Gastroesophageal sphincter (tissue), 4 donors: Measurements from ENCODE around the gene IL21. TPM values are rescaled to one million over a fixed set of nuclear protein-coding genes. Genes with fewer than 3 reads are reported as not detected.
A peak's percentile ranks its signal among the peaks of the same experiment; 100 is the strongest.

Experiments
- ATAC-seq: fragments of 150-250 bp; one replicate; pipeline ENCODE4 v1.9.1; 2016; ENCODE audit warnings: mild to moderate bottlenecking, moderate library complexity
- H3K27ac ChIP-seq, 4 donors: fragments of 200-600 bp; sonication (generic) in 3 of 4; 1 replicate in 3 of 4; 2 replicates in 1 of 4; pipeline ENCODE4 v1.5.1; 2016 to 2019
- H3K27me3 ChIP-seq: fragments of 200-600 bp; sonication (generic); one replicate; pipeline ENCODE4 v1.5.1; 2019
- H3K36me3 ChIP-seq, 2 donors: fragments of 200-600 bp; sonication (generic); one replicate each; pipeline ENCODE4 v1.5.1; 2019; ENCODE audit warnings: control low read depth in 1 of 2
- H3K4me1 ChIP-seq, 3 donors: fragments of 200-600 bp; sonication (generic); 1 replicate in 2 of 3; 2 replicates in 1 of 3; pipeline ENCODE4 v1.5.1; 2016 to 2019; ENCODE audit warnings: control low read depth in 2 of 3
- H3K4me3 ChIP-seq, 2 donors: fragments of 200-600 bp; sonication (generic); one replicate each; pipeline ENCODE4 v1.5.1; 2019; ENCODE audit warnings: mild to moderate bottlenecking in 1 of 2, moderate library complexity in 1 of 2
- H3K9me3 ChIP-seq, 3 donors: fragments of 200-600 bp; sonication (generic); one replicate each; pipeline ENCODE4 v1.5.1; 2017 to 2019; ENCODE audit warnings: control low read depth in 2 of 3
- EP300 ChIP-seq: sonication (generic); formaldehyde crosslinking; IDR thresholded peaks from one replicate; pipeline ENCODE4 v1.6.1; 2017; ENCODE audit warnings: antibody characterized with exemption, mild to moderate bottlenecking
- POLR2A ChIP-seq, 2 donors: fragments of 450-650 bp; IDR thresholded peaks; one replicate each; pipeline ENCODE4 v1.6.1; 2017; ENCODE audit warnings: antibody characterized with exemption in 2 of 2, mild to moderate bottlenecking in 2 of 2, moderate library complexity in 1 of 2
- POLR2AphosphoS5 ChIP-seq: sonication (generic); formaldehyde crosslinking; IDR thresholded peaks from one replicate; pipeline ENCODE4 v1.6.1; 2017; ENCODE audit warnings: antibody characterized with exemption
- WGBS, 2 donors: methylation state at CpG; one replicate each; pipeline ENCODE4 v1.1.5; 2018; ENCODE audit warnings: low coverage in 1 of 2; 5-methylcytosine and 5-hydroxymethylcytosine counted together
- total RNA-seq, 4 donors: library from RNA; depleted of rRNA; stranded (reverse); fragments of >200 nt; gene quantifications; one replicate each; pipeline ENCODE4 v1.1.0, GENCODE V29; 2016
- TF ChIP-seq, protein P1 (sequence below), 4 experiments: fragments of 200-600 bp in 2 of 4; fragments of 450-650 bp in 2 of 4; sonication (generic) in 1 of 4; IDR thresholded peaks; one replicate each; pipeline ENCODE4 v1.5.1; 2017 to 2019; ENCODE audit warnings: antibody characterized with exemption in 4 of 4, mild to moderate bottlenecking in 2 of 4, moderate library complexity in 2 of 4

IL21 gene
- total RNA-seq, 4 donors from 2014 or later, result 0.12 TPM; not detected in 3

GRCh38 chr4:122602277-122603142 lies 18.4 kb downstream of the IL21 start:
- Histone ChIP-seq H3K36me3 (no peaks in the 10 kb centered on the region), H3K27me3 (peaks cover 21% of the 10 kb centered on the region), H3K9me3 (no peaks in the 10 kb centered on the region), H3K4me1 (no peaks in the 10 kb centered on the region), H3K4me3 (no peak overlapping the region), H3K27ac (no peak overlapping the region)
- WGBS, 2 donors, result 28 to 34% methylated on average over 13 of the region's 13 CpGs
- no peak for ATAC-seq
- no peak for TF ChIP-seq EP300
- TF ChIP-seq, protein P1, sequence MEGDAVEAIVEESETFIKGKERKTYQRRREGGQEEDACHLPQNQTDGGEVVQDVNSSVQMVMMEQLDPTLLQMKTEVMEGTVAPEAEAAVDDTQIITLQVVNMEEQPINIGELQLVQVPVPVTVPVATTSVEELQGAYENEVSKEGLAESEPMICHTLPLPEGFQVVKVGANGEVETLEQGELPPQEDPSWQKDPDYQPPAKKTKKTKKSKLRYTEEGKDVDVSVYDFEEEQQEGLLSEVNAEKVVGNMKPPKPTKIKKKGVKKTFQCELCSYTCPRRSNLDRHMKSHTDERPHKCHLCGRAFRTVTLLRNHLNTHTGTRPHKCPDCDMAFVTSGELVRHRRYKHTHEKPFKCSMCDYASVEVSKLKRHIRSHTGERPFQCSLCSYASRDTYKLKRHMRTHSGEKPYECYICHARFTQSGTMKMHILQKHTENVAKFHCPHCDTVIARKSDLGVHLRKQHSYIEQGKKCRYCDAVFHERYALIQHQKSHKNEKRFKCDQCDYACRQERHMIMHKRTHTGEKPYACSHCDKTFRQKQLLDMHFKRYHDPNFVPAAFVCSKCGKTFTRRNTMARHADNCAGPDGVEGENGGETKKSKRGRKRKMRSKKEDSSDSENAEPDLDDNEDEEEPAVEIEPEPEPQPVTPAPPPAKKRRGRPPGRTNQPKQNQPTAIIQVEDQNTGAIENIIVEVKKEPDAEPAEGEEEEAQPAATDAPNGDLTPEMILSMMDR (IDR thresholded peaks at IDR 0.05), result peak in 1 of 4 experiments; percentile 50

DNA sequence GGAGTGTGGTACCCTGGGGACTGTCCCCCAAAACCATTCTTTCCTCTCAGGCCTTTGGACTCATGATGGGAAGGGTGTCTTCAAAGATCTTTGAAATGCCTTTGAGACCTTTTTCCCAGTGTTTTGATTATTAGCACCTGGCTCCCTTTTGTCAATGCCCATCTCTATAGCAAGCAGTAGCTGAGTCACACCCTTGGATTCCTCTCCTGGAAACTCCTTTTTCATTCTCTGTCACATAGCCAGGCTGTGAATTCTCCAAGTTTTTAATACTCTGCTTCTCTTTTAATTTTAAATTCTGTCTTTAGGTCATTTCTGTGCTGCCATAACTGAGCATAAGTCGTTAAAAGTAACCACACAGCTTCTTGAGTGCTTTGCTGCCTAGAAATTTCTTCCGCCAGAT lies 29.7 kb downstream of the IL21 start:
- WGBS, 2 donors, result 71 to 78% methylated on average over 2 of the region's 2 CpGs
- TF ChIP-seq POLR2A (IDR thresholded peaks at IDR 0.05) (no peak), EP300 (no peak)
- no peaks in the 10 kb centered on the region for H3K9me3 ChIP-seq
- no peak for ATAC-seq
- H3K36me3 ChIP-seq, result no peaks in the 10 kb centered on the region
- no peak overlapping the region for H3K4me3 ChIP-seq
- H3K27me3 ChIP-seq, result no peaks in the 10 kb centered on the region
- H3K27ac ChIP-seq, result no peak overlapping the region
- H3K4me1 ChIP-seq, result no peaks in the 10 kb centered on the region

DNA sequence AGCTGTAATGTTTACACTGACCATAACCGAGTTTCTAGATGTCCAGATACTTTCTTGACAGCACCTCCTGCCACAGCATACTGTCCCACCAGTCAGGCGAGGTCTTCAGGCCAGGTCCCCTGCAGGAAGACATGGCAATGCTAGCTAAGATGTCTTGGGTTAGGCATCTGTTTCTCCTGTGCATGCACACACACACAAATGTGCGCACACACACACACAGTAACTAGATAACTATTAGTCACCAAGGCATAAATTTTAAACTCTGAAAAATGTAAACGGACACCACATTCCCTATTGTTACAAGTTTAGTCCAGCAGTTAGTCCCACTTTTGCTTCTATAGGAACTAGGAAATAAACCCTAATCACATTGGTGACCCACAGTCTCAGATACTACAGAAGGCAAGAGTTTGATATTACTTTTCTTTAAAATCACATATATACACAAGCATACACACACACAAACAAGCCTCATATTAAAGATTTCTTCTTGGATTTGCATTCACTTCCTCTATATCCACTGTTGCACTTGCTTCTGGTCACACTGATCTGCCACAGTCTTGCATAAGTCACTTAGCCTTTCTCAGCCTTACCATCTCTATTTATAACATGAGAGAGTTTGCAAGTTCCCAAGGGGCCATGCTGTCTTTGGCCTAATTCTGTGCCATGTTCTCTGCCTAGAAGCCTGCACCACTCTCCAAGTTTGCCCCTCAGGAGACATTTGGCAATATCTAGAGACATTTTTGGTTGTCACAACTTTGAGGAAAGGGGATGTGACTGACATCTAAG lies 32.2 kb downstream of the IL21 start:
- WGBS, 2 donors, result 64 to 67% methylated on average over 1 of the region's 4 CpGs
- ATAC-seq, result no peak
- TF ChIP-seq POLR2AphosphoS5 (no peak), POLR2A (IDR thresholded peaks at IDR 0.05) (no peak), EP300 (no peak)
- TF ChIP-seq, protein P1 (IDR thresholded peaks at IDR 0.05), result no peak

DNA sequence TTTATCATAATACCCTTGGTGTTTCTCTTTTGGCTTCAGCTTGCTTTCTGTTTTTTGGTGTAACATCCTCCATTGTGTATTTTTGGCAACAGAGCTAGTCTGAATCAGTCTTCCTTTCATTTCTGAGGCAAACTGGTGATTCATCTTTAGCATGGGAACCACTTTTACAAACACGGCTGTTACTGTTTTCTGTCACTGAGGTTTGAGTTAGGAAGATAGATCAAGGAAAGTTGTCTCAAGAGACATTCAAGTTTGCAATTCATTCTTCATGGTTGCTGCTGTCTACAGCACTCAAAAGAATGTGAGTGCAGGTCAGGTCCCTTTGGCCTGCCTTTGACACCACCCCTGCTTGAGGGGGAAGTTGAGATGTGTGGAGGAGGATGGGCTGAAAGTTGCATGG lies 36.3 kb downstream of the IL21 start:
- Histone ChIP-seq H3K4me3 (no peak overlapping the region), H3K4me1 (peaks cover 0 to 4% (median 0%) of the 10 kb centered on the region in 3 donors), H3K27me3 (no peaks in the 10 kb centered on the region), H3K36me3 (no peaks in the 10 kb centered on the region), H3K27ac (no peak overlapping the region), H3K9me3 (no peaks in the 10 kb centered on the region)
- whole genome bisulfite sequencing, 2 donors, result 0 to 20% methylated on average over 1 of the region's 1 CpG
- ATAC-seq, result no peak
- TF ChIP-seq POLR2A (IDR thresholded peaks at IDR 0.05) (no peak), POLR2AphosphoS5 (no peak), EP300 (no peak)
- TF ChIP-seq, protein P1 (IDR thresholded peaks at IDR 0.05), result no peak

More for the DNA sequence above, 32.2 kb downstream of the IL21 start:
- Histone ChIP-seq H3K36me3 (no peaks in the 10 kb centered on the region), H3K27ac (no peak overlapping the region), H3K27me3 (no peaks in the 10 kb centered on the region), H3K4me3 (no peak overlapping the region), H3K9me3 (no peaks in the 10 kb centered on the region), H3K4me1 (peaks cover 0 to 4% (median 0%) of the 10 kb centered on the region in 3 donors)

DNA sequence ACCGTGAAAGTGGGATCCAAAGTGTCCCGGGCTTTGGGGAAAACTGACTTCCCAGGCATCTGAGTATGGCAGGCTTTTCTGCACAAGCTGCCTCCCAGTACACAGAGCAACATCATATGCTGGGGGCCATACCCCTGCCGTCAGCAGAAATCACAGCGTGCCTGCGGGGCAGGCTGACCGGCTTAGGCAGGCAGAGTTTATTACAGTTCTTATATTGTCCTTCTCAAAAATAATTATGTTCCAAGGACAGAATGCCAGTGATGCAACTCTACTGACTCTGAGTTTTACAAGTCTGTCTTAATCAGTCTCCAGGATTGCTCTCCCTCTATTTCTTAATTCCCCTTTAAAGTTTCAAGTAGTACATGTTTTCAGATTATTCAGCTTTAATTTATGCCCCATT lies 37.0 kb downstream of the IL21 start:
- Histone ChIP-seq H3K36me3 (no peaks in the 10 kb centered on the region), H3K4me3 (no peak overlapping the region), H3K27me3 (no peaks in the 10 kb centered on the region), H3K9me3 (no peaks in the 10 kb centered on the region), H3K4me1 (peaks cover 0 to 4% (median 0%) of the 10 kb centered on the region in 3 donors), H3K27ac (no peak overlapping the region)
- ATAC-seq, result no peak
- 53 to 61% methylated on average over 4 of the region's 6 CpGs for WGBS, 2 donors
- TF ChIP-seq, protein P1 (IDR thresholded peaks at IDR 0.05), result no peak
